SK-N-MC (cell line): ENCODE results near the gene SERP2.

ENCODE experiments used
- DNase-seq: peaks from one replicate; pipeline ENCODE4 v3.0.0-alpha.2; 2011; ENCODE audit warnings: low read depth, low spot score
- H3K27ac ChIP-seq: fragments of 200-600 bp; sonication (generic); 2 replicates; pipeline ENCODE4 v1.5.1; 2016; ENCODE audit warnings: mixed run types
- H3K36me3 ChIP-seq: fragments of 200-600 bp; sonication (generic); 2 replicates; pipeline ENCODE4 v1.6.1; 2017; ENCODE audit warnings: antibody characterized with exemption, low read length, mixed read lengths; ENCODE audit not compliant: insufficient read depth
- H3K4me3 ChIP-seq: fragments of 200-600 bp; sonication (generic); 2 replicates; pipeline ENCODE4 v1.5.1; 2016
- H3K9ac ChIP-seq: fragments of 200-600 bp; sonication (generic); 2 replicates; pipeline ENCODE4 v1.8.0; 2017; ENCODE audit warnings: mixed run types, mixed read lengths; ENCODE audit not compliant: insufficient read length
- H3K9me3 ChIP-seq: fragments of 200-600 bp; sonication (generic); 2 replicates; pipeline ENCODE4 v1.6.1; 2017; ENCODE audit warnings: low read depth, mild to moderate bottlenecking, antibody characterized with exemption, low read length, moderate library complexity, mixed read lengths
- EZH2 ChIP-seq: fragments of 200-600 bp; sonication (generic); IDR thresholded peaks from one replicate; pipeline ENCODE4 v1.6.1; 2017; ENCODE audit warnings: antibody characterized with exemption
- FOXP2 ChIP-seq: optimal IDR thresholded peaks from 2 replicates; pipeline ENCODE3; 2011; ENCODE audit warnings: mild to moderate bottlenecking, moderate library complexity; ENCODE audit not compliant: insufficient read depth; ENCODE audit errors: extremely low read length, control extremely low read depth
- POLR2AphosphoS5 ChIP-seq: IDR thresholded peaks from 2 replicates; pipeline ENCODE4 v1.6.1; 2012; ENCODE audit warnings: mild to moderate bottlenecking, low read depth, low read length, borderline replicate concordance

Gene SERP2

DNA sequence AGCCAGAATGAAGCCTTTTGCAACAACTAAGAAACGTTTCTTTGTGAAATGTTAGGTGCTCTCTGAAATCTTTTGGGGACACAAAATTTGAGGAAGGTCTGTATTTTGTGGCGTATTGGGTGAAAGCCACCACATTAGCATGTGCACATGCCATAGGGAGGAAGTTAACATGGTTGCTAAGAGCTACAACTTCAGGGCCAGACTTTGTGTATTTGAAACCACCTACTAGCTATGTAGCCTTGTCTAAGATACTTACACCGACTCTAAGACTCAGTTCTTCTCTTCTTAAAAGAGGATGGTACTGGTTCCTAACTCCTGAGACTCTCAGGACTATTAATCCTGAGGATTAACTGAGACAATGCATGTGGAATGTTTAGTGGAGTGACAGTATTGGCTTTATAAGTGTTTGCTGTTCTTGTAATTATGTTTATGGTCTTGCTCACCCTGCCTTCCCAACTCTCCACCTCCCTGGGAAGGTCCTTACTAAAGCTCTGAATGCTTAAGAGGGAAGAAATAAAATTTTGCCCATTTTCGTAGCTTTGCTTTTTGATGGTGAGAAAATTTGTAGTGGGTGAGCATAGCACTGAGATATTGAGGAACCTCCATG is 15.5 kb downstream of the SERP2 start:
- DNase-seq = no peak
- Histone ChIP-seq H3K4me3 (no peak overlapping the region), H3K36me3 (no peaks in the 10 kb centered on the region), H3K9me3 (no peaks in the 10 kb centered on the region), H3K9ac (no peak overlapping the region), H3K27ac (no peak overlapping the region)
- TF ChIP-seq FOXP2 (no peak), EZH2 (no peak), POLR2AphosphoS5 (no peak)

DNA sequence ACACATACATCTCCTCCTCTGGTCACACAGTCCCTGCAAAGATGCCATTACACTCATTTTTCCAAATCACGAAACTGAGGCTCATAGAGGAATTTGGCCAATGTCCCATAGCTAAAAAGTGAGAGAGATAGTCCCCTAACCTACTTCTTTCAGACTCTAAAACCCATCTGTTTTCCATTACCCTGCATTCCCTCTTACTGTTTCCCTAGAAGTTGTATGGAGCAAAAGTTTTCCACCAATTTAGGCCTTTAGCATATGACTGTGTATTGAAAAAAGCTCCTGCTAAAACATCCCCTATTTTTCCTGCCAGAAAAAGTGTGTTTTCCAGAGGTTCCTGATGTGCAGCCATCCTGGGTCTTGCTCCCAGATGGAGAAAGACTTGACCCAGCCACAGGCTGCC is 16.3 kb downstream of the SERP2 start:
- no peaks in the 10 kb centered on the region for H3K9me3 ChIP-seq
- no peaks in the 10 kb centered on the region for H3K36me3 ChIP-seq
- TF ChIP-seq POLR2AphosphoS5 = no peak
- no peak for TF ChIP-seq EZH2
- no peak for TF ChIP-seq FOXP2
- no peak for DNase-seq
- no peak overlapping the region for H3K27ac ChIP-seq
- no peak overlapping the region for H3K9ac ChIP-seq
- H3K4me3 ChIP-seq = no peak overlapping the region

DNA sequence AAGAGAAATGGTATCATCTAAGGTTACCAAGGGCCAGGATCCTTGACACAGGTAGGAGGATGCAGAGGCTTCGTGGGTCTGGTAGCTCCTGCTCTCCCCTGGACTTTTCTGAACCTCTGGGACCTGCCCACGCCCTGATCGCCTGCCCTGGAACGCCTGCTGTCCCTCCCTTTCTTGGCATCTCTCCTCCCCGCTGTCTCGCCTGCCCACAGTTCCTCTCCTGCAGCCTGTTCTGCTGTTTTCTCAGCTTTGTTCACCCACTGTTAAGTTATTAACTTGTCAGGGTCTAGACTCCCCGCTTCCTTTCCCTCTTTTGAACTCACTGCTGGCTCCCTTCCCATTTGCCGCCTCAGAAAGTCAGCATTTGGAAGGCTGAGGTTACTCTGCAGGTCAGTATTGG is 19.8 kb downstream of the SERP2 start:
- Histone ChIP-seq H3K9me3 (no peaks in the 10 kb centered on the region), H3K36me3 (no peaks in the 10 kb centered on the region), H3K4me3 (no peak overlapping the region), H3K9ac (no peak overlapping the region), H3K27ac (no peak overlapping the region)
- no peak for DNase-seq
- TF ChIP-seq POLR2AphosphoS5 = no peak

DNA sequence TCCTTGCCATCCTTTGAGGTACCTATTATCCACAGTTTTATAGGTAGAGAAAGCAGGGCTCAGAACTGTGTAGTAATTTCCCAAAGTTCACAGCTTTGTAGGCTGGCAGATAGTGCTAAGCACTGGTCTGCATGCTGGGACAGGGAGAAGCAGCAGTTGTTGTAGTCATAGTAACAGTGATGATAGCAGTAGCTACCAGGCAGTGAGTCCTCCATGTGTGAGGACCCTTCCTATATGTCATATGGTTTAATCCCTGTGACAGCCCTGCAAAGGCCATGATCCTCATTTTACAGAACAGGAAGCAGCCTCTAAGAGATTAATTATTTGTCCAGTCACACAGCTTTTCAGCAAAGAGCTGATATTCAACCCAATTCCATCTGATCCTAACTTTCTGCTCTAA is 21.0 kb downstream of the SERP2 start:
- no peak overlapping the region for H3K4me3 ChIP-seq
- TF ChIP-seq POLR2AphosphoS5 (no peak), FOXP2 (no peak), EZH2 (no peak)
- no peak overlapping the region for H3K9ac ChIP-seq
- no peak for DNase-seq
- H3K36me3 ChIP-seq = no peaks in the 10 kb centered on the region
- H3K27ac ChIP-seq = no peak overlapping the region
- no peaks in the 10 kb centered on the region for H3K9me3 ChIP-seq

DNA sequence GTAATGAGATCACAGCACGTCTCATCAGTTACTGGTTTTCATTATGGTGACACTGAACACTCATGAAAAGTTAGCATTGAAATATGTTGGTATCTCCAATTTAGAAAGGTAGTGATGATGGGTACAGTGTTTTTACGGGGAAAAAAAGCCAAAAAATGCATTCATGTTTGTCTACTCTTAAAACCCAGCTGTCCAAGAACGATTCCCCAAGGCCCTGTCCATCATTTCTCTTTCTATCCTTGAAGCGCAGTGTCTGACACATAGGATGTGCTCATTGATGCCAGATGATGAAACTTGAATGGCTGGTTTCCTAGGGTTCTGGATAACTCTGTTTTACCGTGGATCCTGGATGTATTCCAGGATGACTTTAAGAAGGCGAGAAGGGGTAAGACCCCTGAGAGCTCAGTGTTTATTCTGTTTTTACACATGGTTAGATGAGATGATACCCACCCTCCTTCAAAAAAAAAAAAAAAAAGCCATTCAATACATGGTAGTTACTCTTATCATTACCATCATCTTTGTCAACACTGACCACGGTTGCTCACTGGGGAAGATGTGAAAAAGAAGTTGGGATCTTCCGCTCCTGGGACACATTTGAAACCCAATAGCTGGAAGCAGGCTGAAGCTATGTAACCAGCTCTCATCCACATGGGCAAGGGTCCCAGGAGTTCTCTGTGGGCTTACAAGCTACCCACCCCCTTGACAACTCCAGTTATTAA is 22.5 kb downstream of the SERP2 start:
- no peaks in the 10 kb centered on the region for H3K9me3 ChIP-seq
- DNase-seq = no peak
- no peak overlapping the region for H3K4me3 ChIP-seq
- TF ChIP-seq EZH2 (no peak), POLR2AphosphoS5 (no peak), FOXP2 (no peak)
- H3K9ac ChIP-seq = no peak overlapping the region
- H3K36me3 ChIP-seq = no peaks in the 10 kb centered on the region
- H3K27ac ChIP-seq = no peak overlapping the region

DNA sequence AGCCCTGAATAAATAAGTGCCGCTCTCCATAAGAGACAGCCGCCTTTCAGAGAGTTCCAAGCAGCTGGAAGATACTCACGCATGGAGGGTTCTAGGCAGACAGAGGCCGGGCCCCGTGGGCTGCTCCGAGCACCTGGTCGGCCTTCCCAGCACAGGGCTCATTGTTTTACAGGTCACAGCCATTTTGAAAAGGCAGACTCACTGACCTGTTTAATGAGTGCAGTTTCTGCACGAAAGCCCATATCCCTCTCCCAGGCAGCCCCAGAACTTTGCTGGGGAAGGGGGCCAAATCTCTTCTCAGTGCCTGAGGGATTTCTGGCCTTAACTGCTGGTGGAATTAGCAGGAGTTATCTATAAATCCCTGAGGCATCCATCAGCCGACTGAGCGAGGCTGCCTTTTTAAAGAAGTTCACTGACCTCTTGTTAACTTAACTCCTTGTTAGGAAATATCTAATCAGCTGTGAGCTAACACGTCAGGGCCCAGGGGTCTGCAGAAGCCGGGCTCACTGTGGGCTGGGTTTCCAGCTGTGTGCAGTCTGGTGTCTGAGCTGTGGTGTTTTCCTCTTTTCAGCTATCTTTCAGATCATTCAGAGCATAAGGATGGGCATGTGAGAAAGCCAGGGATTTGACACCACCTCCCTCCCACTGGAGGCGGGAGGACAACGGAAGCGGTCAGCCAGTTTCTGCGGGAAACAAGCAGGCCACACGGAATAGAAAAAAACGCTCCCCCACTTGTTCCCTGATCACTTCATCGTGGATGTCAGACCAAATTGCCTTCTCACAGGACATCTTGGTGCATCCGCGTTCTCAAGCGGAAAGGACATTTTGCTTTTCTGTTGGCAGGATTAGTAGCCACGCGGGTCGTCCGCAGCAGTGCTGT is 23.3 kb downstream of the SERP2 start:
- TF ChIP-seq POLR2AphosphoS5 = no peak
- TF ChIP-seq EZH2 = no peak
- TF ChIP-seq FOXP2 = no peak
- Histone ChIP-seq H3K4me3 (no peak overlapping the region), H3K36me3 (no peaks in the 10 kb centered on the region), H3K27ac (no peak overlapping the region), H3K9ac (no peak overlapping the region), H3K9me3 (no peaks in the 10 kb centered on the region)
- no peak for DNase-seq

DNA sequence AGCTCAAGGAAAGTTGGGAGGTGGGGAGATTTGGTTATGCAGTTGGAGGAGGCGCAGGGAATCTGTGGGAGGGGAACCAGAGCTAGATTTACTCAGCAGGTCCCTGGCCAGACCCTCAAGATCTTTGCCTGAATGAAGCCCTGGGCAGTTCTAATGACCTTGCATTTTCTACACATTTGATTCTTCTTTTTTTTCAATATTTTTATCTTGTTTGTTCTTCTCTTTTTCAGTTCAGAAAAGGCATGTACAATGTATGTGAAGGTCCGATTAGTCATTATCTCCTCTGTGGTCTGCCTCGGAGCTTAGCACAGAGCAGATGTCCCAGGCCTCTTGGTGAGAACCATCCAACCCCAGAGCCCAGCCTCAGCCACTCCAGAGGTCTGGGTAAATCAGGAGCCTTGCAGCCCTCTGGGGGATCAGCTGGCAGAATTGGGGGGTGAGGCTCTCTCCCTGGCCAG is 24.2 kb downstream of the SERP2 start:
- Histone ChIP-seq H3K9me3 (no peaks in the 10 kb centered on the region), H3K27ac (no peak overlapping the region), H3K4me3 (no peak overlapping the region), H3K36me3 (no peaks in the 10 kb centered on the region), H3K9ac (no peak overlapping the region)
- TF ChIP-seq POLR2AphosphoS5 (no peak), EZH2 (no peak), FOXP2 (no peak)
- DNase-seq = no peak

DNA sequence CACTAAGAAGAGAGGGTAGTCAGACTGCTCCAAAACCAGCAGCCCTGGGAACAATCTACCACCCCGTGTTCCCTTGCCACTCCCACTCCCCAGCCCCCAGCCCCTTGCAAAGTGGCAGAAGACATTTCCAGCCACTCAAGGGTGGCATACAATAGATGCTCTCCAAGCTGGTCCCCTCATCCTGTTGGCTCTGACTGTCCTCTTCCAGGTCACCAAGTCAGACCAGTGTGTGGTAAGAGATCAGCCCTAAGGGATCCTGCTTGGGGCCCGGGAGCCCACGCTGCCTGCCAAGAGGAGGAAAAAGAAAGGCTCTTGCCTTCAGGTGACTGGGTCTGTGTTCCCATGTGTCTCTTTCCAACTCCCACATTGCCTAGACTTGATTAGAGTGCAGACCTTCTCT is 25.0 kb downstream of the SERP2 start:
- no peaks in the 10 kb centered on the region for H3K36me3 ChIP-seq
- H3K27ac ChIP-seq = no peak overlapping the region
- no peak overlapping the region for H3K4me3 ChIP-seq

More for the DNA sequence above, 25.0 kb downstream of the SERP2 start:
- TF ChIP-seq EZH2 (no peak), FOXP2 (no peak), POLR2AphosphoS5 (no peak)
- Histone ChIP-seq H3K9ac (no peak overlapping the region), H3K9me3 (no peaks in the 10 kb centered on the region)
- DNase-seq = no peak
